NB4 (cell line): ENCODE data around the gene RNF157.

Experiments used
- CTCF ChIP-seq: IDR thresholded peaks from one replicate; pipeline ENCODE4 v1.5.1; 2012; ENCODE audit warnings: low read depth, low read length
- MYC ChIP-seq: IDR thresholded peaks from 2 replicates; pipeline ENCODE4 v1.6.1; 2011; ENCODE audit warnings: low read depth, low read length
- POLR2A ChIP-seq: IDR thresholded peaks from 2 replicates; pipeline ENCODE4 v1.6.1; 2011; ENCODE audit warnings: mild to moderate bottlenecking; ENCODE audit not compliant: insufficient read length; ENCODE audit errors: extremely low read depth

GRCh38 chr17:76137351-76138233 is 102.7 kb downstream of the RNF157 start:
- no peak for TF ChIP-seq CTCF
- no peak for TF ChIP-seq POLR2A
- TF ChIP-seq MYC, result no peak
